ENCODE data around the gene HDGF.

The HDGF gene

DNA sequence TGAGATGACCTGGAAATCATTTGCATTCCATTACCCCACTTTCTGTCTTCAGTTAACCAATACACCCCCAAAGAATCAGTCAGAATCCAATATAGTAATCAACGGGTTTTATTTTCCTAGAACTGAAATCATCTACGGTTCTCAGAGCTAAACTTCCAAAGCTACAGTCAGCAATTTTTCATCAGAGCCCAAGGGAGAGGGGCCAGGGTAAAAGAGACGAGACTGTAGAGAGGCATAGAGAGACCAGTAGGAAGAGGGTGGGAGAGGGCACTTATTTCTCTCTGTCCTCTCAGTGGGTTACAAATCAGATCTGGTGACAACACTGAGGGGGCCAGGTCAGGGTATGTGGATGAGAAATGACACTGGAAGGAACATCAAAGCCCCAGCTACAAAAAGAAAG is 9.5 kb downstream of the HDGF start:
- no peak overlapping the region for H3K4me3 ChIP-seq (ENCODE audit: low read depth, low read length)
- ChIA-PET POLR2A (interaction anchor here (1.0 to 2.3 kb wide), 3 partner anchors 10 to 35 kb away, joined by 4 to 16 read pairs (median 12); partner anchors contain the start of genes HDGF, ISG20L2 and METTL25B), CTCF (interaction anchor here (1.0 to 4.4 kb wide), 3 partner anchors 15 to 53 kb away, joined by 4 to 36 read pairs (median 10); partner anchors contain the start of genes ISG20L2 and METTL25B)
- TF ChIP-seq, protein P1, sequence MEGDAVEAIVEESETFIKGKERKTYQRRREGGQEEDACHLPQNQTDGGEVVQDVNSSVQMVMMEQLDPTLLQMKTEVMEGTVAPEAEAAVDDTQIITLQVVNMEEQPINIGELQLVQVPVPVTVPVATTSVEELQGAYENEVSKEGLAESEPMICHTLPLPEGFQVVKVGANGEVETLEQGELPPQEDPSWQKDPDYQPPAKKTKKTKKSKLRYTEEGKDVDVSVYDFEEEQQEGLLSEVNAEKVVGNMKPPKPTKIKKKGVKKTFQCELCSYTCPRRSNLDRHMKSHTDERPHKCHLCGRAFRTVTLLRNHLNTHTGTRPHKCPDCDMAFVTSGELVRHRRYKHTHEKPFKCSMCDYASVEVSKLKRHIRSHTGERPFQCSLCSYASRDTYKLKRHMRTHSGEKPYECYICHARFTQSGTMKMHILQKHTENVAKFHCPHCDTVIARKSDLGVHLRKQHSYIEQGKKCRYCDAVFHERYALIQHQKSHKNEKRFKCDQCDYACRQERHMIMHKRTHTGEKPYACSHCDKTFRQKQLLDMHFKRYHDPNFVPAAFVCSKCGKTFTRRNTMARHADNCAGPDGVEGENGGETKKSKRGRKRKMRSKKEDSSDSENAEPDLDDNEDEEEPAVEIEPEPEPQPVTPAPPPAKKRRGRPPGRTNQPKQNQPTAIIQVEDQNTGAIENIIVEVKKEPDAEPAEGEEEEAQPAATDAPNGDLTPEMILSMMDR (IDR thresholded peaks at IDR 0.05; ENCODE audit: insufficient read depth, low read length, missing control alignments) = no peak
- DNase-seq (ENCODE audit: low read depth, low spot score) = no peak

GRCh38 chr1:156741481-156741983 is 9.9 kb downstream of the HDGF start:
- DNase-seq (ENCODE audit: low read depth, low spot score) = no peak
- CTCF ChIA-PET = interaction anchor here (0.9 to 4.4 kb wide), 4 partner anchors 11 to 52 kb away, joined by 3 to 36 read pairs (median 7); partner anchors contain the start of genes ISG20L2 and METTL25B
- H3K4me3 ChIP-seq (ENCODE audit: low read depth, low read length) = peak overlapping the region; percentile 30; the same call in 1 of the 2 replicates
- POLR2A ChIA-PET = interaction anchor here (0.8 to 2.3 kb wide), 8 partner anchors 8 to 687 kb away, joined by 3 to 21 read pairs (median 4); partner anchors contain the start of genes HDGF, ISG20L2, LAMTOR2 and METTL25B
- TF ChIP-seq, protein P1 (IDR thresholded peaks at IDR 0.05; ENCODE audit: insufficient read depth, low read length, missing control alignments) = no peak

DNA sequence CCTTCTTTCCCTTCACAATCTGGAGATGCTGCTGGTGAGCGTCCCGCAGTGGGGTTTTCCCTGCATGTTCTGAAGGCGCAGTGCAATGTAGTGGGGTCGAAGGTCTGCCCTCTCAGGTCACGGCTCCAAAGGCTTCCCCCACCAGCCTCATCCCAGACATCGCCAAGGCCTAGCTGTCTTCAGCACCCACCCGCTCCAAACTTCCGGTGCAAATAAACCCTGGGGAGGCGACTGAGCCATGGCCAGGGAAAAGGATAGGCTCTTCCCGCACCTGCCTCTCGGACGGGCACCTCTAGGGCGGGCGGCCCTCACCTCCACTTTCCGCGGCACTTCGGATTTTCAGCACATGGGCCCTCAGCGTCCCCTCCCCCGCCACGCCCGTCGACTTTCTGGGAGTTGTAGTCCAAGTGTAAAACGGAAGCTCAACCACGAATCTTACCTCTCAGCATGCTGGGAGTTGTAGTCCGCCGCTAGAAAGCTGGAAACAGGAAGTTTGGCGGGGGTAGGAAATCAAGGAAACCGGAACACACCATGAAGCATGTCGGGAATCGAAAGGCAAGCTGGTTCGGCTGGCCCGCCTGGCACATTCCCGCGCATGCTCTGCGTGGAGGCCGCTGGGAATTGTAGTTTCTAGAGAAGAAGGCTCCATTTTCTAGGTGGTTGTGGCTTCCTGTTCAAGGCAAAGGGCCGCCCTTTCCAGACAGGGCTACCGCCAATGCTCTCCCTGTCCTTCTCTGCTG is 10.6 kb downstream of the HDGF start, which contains the start of gene MRPL24:
Gene MRPL24 (minus strand): TSS at position 348 of the 740 bp plus-strand sequence. CDS start 2,384 bp downstream, outside the sequence.
- peak; percentile 96 for DNase-seq (ENCODE audit: low read depth, low spot score)
- ChIA-PET CTCF (interaction anchor here (0.9 to 4.4 kb wide), 4 partner anchors 11 to 52 kb away, joined by 3 to 36 read pairs (median 7); partner anchors contain the start of genes ISG20L2 and METTL25B), POLR2A (interaction anchor here (0.8 to 2.3 kb wide), 8 partner anchors 9 to 687 kb away, joined by 3 to 21 read pairs (median 4); partner anchors contain the start of genes HDGF, ISG20L2, LAMTOR2 and METTL25B)
- TF ChIP-seq, protein P1 (IDR thresholded peaks at IDR 0.05; ENCODE audit: insufficient read depth, low read length, missing control alignments) = no peak
- H3K4me3 ChIP-seq (ENCODE audit: low read depth, low read length) = peak within 1 kb of the TSS; percentile 93

DNA sequence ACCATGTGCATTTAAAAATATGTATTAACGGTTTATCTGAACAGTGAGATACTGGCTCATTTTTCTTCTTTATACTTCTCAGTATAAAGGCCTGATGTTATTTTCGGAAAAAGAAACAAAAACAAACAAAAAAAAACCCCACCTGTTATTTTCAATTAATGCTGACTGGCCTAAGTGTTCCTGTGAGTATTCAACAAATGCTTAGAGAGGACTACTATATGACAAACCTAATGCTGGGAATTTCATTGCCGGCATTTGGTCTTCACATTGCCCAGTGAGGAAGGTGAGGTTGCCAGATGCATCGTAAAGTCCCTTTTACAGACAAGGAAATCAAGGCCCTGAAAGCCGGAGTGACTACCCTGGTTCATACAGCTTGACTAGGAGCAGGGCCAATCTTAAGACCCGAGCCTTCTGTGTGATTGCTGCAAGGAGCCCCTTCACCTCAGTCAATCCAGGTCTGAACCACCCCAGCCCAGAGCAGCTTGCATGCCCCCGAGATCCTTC is 11.2 kb downstream of the HDGF start:
- POLR2A ChIA-PET = interaction anchor here (1.2 to 2.3 kb wide), 3 partner anchors 12 to 686 kb away, joined by 3 to 21 read pairs (median 16); partner anchors contain the start of genes ISG20L2, LAMTOR2, METTL25B and PRCC
- DNase-seq (ENCODE audit: low read depth, low spot score) = no peak
- peak overlapping the region; percentile 93 for H3K4me3 ChIP-seq (ENCODE audit: low read depth, low read length)
- TF ChIP-seq, protein P1 (IDR thresholded peaks at IDR 0.05; ENCODE audit: insufficient read depth, low read length, missing control alignments) = no peak
- CTCF ChIA-PET = interaction anchor here (2.0 to 4.4 kb wide), 2 partner anchors 14 to 51 kb away, joined by 10 to 36 read pairs; partner anchors contain the start of genes ISG20L2 and METTL25B

- TF ChIP-seq, protein P1 (IDR thresholded peaks at IDR 0.05; ENCODE audit: insufficient read depth, low read length, missing control alignments) = no peak
- no peak for DNase-seq (ENCODE audit: low read depth, low spot score)
- POLR2A ChIA-PET = interaction anchor here (0.9 kb wide), 1 partner anchor 9 kb away, joined by 4 read pairs; no protein-coding TSS in a partner anchor
- CTCF ChIA-PET = interaction anchor here (0.8 to 1.6 kb wide), 6 partner anchors 11 to 189 kb away, joined by 3 to 5 read pairs (median 4); partner anchors contain the start of genes HDGF and METTL25B
- no peak overlapping the region for H3K4me3 ChIP-seq (ENCODE audit: low read depth, low read length)
Measured at GRCh38 chr1:156738916-156739315, 12.6 kb downstream of the HDGF start.

Measured in AG04449 (cell line).